Endothelial cell of umbilical vein (primary cell): ENCODE measurements around the gene ENTPD7. TPM values are rescaled to one million over a fixed set of nuclear protein-coding genes. Genes with fewer than 3 reads are reported as not detected.

Experiments used
- BruUV-seq: library from RNA; stranded (reverse); fragments of 400-500 nt; replicated peaks from 2 replicates; lab custom pipeline; 2021; lab: Mats Ljungman, UMichigan
- CTCF ChIA-PET: fragments of 300-600, 350-600 bp; sonication (Branson Sonifier 250); formaldehyde crosslinking; loops from one replicate; lab custom pipeline; 2021; ENCODE audit warnings: antibody characterized with exemption, inconsistent platforms; lab: Charles Lee
- POLR2A ChIA-PET: fragments of 300-600, 350-600 bp; sonication (Branson Sonifier 250); formaldehyde crosslinking; loops from one replicate; lab custom pipeline; 2021; ENCODE audit warnings: antibody characterized with exemption, inconsistent platforms; lab: Charles Lee
- DNase-seq: peaks from one replicate; pipeline ENCODE4 v3.0.0-alpha.2; 2011; ENCODE audit warnings: low read depth, low spot score
- FAIRE-seq: peaks from 2 replicates; lab custom pipeline; 2011; peaks lifted over from hg19 to GRCh38; lab: Jason Lieb, UNC
- H2AFZ ChIP-seq: 2 replicates; pipeline ENCODE4 v1.6.0; 2012; ENCODE audit warnings: low read depth, low read length, control low read depth, inconsistent platforms
- H3K27ac ChIP-seq: 2 replicates; pipeline ENCODE4 v1.5.1; 2011; ENCODE audit warnings: low read depth, mild to moderate bottlenecking, control low read depth, low read length, moderate library complexity; ENCODE audit not compliant: insufficient read depth
- H3K27me3 ChIP-seq, 2 experiments: 2 replicates each; pipeline versions ENCODE4 v1.6.0 to v1.6.1; 2011; ENCODE audit warnings: low read length in 2 of 2, mixed read lengths in 1 of 2; ENCODE audit not compliant: control insufficient read depth in 2 of 2, insufficient read depth in 2 of 2
- H3K36me3 ChIP-seq, 2 experiments: 2 replicates in 1 of 2; 3 replicates in 1 of 2; pipeline ENCODE4 v1.5.1; 2011; ENCODE audit warnings: low read length in 2 of 2, mild to moderate bottlenecking in 1 of 2, moderate library complexity in 1 of 2; ENCODE audit not compliant: control insufficient read depth in 2 of 2, insufficient read depth in 2 of 2; ENCODE audit errors: extremely low read depth in 1 of 2
- H3K4me1 ChIP-seq: 3 replicates; pipeline ENCODE4 v1.5.1; 2011; ENCODE audit warnings: mild to moderate bottlenecking, low read length; ENCODE audit not compliant: control insufficient read depth, insufficient read depth; ENCODE audit errors: extremely low read depth
- H3K4me2 ChIP-seq: 2 replicates; pipeline ENCODE4 v1.6.1; 2011; ENCODE audit warnings: low read length, control low read depth, mixed read lengths; ENCODE audit not compliant: insufficient read depth
- H3K4me3 ChIP-seq, 3 experiments: fragments of 200-600 bp in 1 of 3; sonication (generic), shearing (Covaris generic) in 1 of 3; replicated peaks in 1 of 3; 2 replicates each; pipeline ENCODE4 v1.5.1; 2011 to 2016; ENCODE audit warnings: control low read depth in 3 of 3, low read length in 3 of 3, mild to moderate bottlenecking in 2 of 3, inconsistent platforms in 1 of 3, low read depth in 1 of 3, moderate library complexity in 1 of 3; ENCODE audit not compliant: insufficient read depth in 1 of 3
- H3K79me2 ChIP-seq: 2 replicates; pipeline ENCODE4 v1.6.0; 2012; ENCODE audit warnings: low read length, inconsistent platforms; ENCODE audit not compliant: control insufficient read depth, insufficient read depth
- H3K9ac ChIP-seq: replicated peaks from 2 replicates; pipeline ENCODE3; 2011; ENCODE audit warnings: low read length, control low read depth; ENCODE audit not compliant: insufficient read depth; ENCODE audit errors: extremely low read depth
- H3K9me1 ChIP-seq: replicated peaks from 3 replicates; pipeline ENCODE4 v1.6.0; 2011; ENCODE audit warnings: mild to moderate bottlenecking, low read length; ENCODE audit not compliant: control insufficient read depth, insufficient read depth; ENCODE audit errors: extremely low read depth
- H3K9me3 ChIP-seq: replicated peaks from 2 replicates; pipeline ENCODE4 v1.5.1; 2012; ENCODE audit warnings: low read length, inconsistent platforms; ENCODE audit not compliant: control insufficient read depth, insufficient read depth
- H4K20me1 ChIP-seq: replicated peaks from 2 replicates; pipeline ENCODE3; 2011; ENCODE audit warnings: mild to moderate bottlenecking, low read length; ENCODE audit not compliant: control insufficient read depth, insufficient read depth; ENCODE audit errors: extremely low read depth
- CTCF ChIP-seq, 2 donors: IDR thresholded peaks; 1 replicate in 1 of 2; 2 replicates in 1 of 2; pipeline ENCODE4 v1.5.1; 2011; ENCODE audit warnings: low read length in 2 of 2, mild to moderate bottlenecking in 2 of 2, moderate library complexity in 2 of 2, control low read depth in 1 of 2, inconsistent platforms in 1 of 2, low read depth in 1 of 2; ENCODE audit not compliant: insufficient read depth in 1 of 2; ENCODE audit errors: extremely low read depth in 1 of 2
- EZH2 ChIP-seq: IDR thresholded peaks from 2 replicates; pipeline ENCODE4 v1.6.1; 2012; ENCODE audit warnings: borderline replicate concordance, low read depth, mild to moderate bottlenecking, moderate library complexity, low read length, inconsistent platforms; ENCODE audit not compliant: severe bottlenecking
- FOS ChIP-seq: IDR thresholded peaks from 2 replicates; pipeline ENCODE4 v1.6.1; 2011; ENCODE audit warnings: mild to moderate bottlenecking, low read length, moderate library complexity, borderline replicate concordance; ENCODE audit not compliant: insufficient read depth
- GATA2 ChIP-seq: IDR thresholded peaks from 2 replicates; pipeline ENCODE4 v1.7.0; 2011; ENCODE audit warnings: low read depth, mild to moderate bottlenecking, moderate library complexity, mixed read lengths, low read length; ENCODE audit not compliant: insufficient read length, insufficient read depth
- JUN ChIP-seq: IDR thresholded peaks from 2 replicates; pipeline ENCODE4 v1.6.1; 2011; ENCODE audit warnings: borderline replicate concordance, low read depth; ENCODE audit not compliant: insufficient read length, insufficient read depth
- MAX ChIP-seq: IDR thresholded peaks from 2 replicates; pipeline ENCODE4 v1.6.1; 2011; ENCODE audit not compliant: insufficient read depth, insufficient read length
- POLR2A ChIP-seq: IDR thresholded peaks from 2 replicates; pipeline ENCODE4 v1.6.1; 2012; ENCODE audit warnings: low read depth, mild to moderate bottlenecking, control low read depth, low read length
- dilution Hi-C: fragments of 300-500 bp; cut with MboI; formaldehyde crosslinking; loops from one replicate; pipeline ENCODE4 v1.15.0; 2019; ENCODE audit warnings: low sequenced_read_pairs; ENCODE audit not compliant: extremely low pct_ligation_motif_present
- intact Hi-C: fragments of 100-400 bp; cut with micrococcal nuclease; formaldehyde crosslinking; loops from one replicate; pipeline ENCODE4 v1.10.0; 2022
- polyA plus RNA-seq, 4 experiments: library from polyadenylated mRNA; depleted of rRNA in 3 of 4; stranded (reverse) in 3 of 4; unstranded in 1 of 4; fragments of >200 nt; gene quantifications; 2 replicates each; pipeline versions ENCODE4 v1.2.1 to v1.2.3, GENCODE V29; 2011 to 2012; ENCODE audit warnings: missing spikeins in 1 of 4
- total RNA-seq: library from RNA; stranded (reverse); gene quantifications from 2 replicates; pipeline ENCODE4 v1.2.3, GENCODE V29; 2021

The ENTPD7 gene
- total and polyA plus RNA-seq, 2 donors (not counting 3 experiments of a cell fraction or from before 2014, with no cell fraction given): 10.1 to 20.6 TPM

- intact Hi-C loops: no loop called here
- Histone ChIP-seq H3K27me3 (no peaks in the 10 kb centered on the region), H2AFZ (no peak overlapping the region), H3K79me2 (peaks cover 5% of the 10 kb centered on the region), H3K4me3 (no peak overlapping the region), H3K4me2 (no peak overlapping the region), H3K9ac (no peak overlapping the region), H3K9me3 (no peaks in the 10 kb centered on the region), H3K9me1 (no peaks in the 10 kb centered on the region), H3K36me3 (peaks cover 2 to 16% of the 10 kb centered on the region in 2 experiments), H3K4me1 (no peaks in the 10 kb centered on the region), H4K20me1 (no peaks in the 10 kb centered on the region), H3K27ac (no peak overlapping the region)
- CTCF ChIA-PET: interaction anchor here (0.5 to 11.2 kb wide), 12 partner anchors 9 to 1144 kb away, joined by 3 to 233 read pairs (median 8); partner anchors contain the start of genes GOT1 and SLC25A28
- DNase-seq: no peak
- POLR2A ChIA-PET: interaction anchor here (0.5 kb wide), 1 partner anchor 11 kb away, joined by 4 read pairs; no protein-coding TSS in a partner anchor
- TF ChIP-seq JUN (no peak), POLR2A (no peak), GATA2 (no peak), EZH2 (no peak), MAX (no peak), CTCF (IDR thresholded peaks at IDR 0.05; ENCODE audit: extremely low read depth in 1 of 2, insufficient read depth in 1 of 2, low read depth in 1 of 2, low read length in 2 of 2) (no peak), FOS (no peak)
- dilution Hi-C loops: loop anchor here (25.0 kb wide), 1 partner anchor 174 kb away; the partner anchor contains the start of gene GOT1
- FAIRE-seq: no peak
- no TSS peak for BruUV-seq
These were observed 48.0 kb upstream of the ENTPD7 start for GRCh38 chr10:99611326-99611725.
